Thoracic aorta (tissue), 2 donors: ENCODE data around the gene GADD45GIP1. TPM values are rescaled to one million over a fixed set of nuclear protein-coding genes. Genes with fewer than 3 reads are reported as not detected.
A peak's percentile ranks its signal among the peaks of the same experiment; 100 is the strongest.
"Not testable (repeated sequence)": the region's sequence is repeated elsewhere in the genome, so short reads cannot be mapped to it uniquely, and the experiment has no call there.

ENCODE experiments used
- ATAC-seq: fragments of 150-250 bp; one replicate; pipeline ENCODE4 v1.8.0; 2017; ENCODE audit warnings: low read depth; ENCODE audit not compliant: insufficient number of reproducible peaks, low FRiP score
- DNase-seq: peaks from one replicate; pipeline ENCODE4 v3.0.0-alpha.2; 2020; ENCODE audit warnings: low spot score
- H3K27ac ChIP-seq, 2 donors: fragments of 200-600 bp; sonication (generic); 1 replicate in 1 of 2; 2 replicates in 1 of 2; pipeline ENCODE4 v1.5.1; 2016; ENCODE audit warnings: mild to moderate bottlenecking in 2 of 2, moderate library complexity in 2 of 2
- H3K27me3 ChIP-seq: fragments of 200-600 bp; sonication (generic); replicated peaks from 2 replicates; pipeline ENCODE4 v1.6.0; 2016; ENCODE audit warnings: mild to moderate bottlenecking; ENCODE audit not compliant: insufficient read depth
- H3K36me3 ChIP-seq: fragments of 200-600 bp; sonication (generic); one replicate; pipeline ENCODE4 v1.5.1; 2016
- H3K4me1 ChIP-seq, 2 donors: fragments of 200-600 bp; sonication (generic); 1 replicate in 1 of 2; 2 replicates in 1 of 2; pipeline versions ENCODE4 v1.5.1 to v1.6.0; 2016; ENCODE audit warnings: low read depth in 2 of 2, mild to moderate bottlenecking in 1 of 2; ENCODE audit not compliant: control insufficient read depth in 1 of 2
- H3K4me3 ChIP-seq: fragments of 200-600 bp; sonication (generic); 2 replicates; pipeline ENCODE4 v1.5.1; 2016; ENCODE audit warnings: mild to moderate bottlenecking
- H3K9me3 ChIP-seq: fragments of 200-600 bp; sonication (generic); 2 replicates; pipeline ENCODE4 v1.5.1; 2016
- total RNA-seq, 2 donors: library from RNA; depleted of rRNA; stranded (reverse); fragments of >200 nt; gene quantifications; one replicate each; pipeline versions ENCODE4 v1.1.0 to v1.2.3, GENCODE V29; 2016
- TF ChIP-seq, protein P1 (sequence below): fragments of 200-600 bp; sonication (generic); IDR thresholded peaks from one replicate; pipeline ENCODE4 v1.5.1; 2019; ENCODE audit warnings: antibody characterized with exemption

The GADD45GIP1 gene
- total RNA-seq, 2 donors from 2014 or later = 30.2 to 42.8 TPM

DNA sequence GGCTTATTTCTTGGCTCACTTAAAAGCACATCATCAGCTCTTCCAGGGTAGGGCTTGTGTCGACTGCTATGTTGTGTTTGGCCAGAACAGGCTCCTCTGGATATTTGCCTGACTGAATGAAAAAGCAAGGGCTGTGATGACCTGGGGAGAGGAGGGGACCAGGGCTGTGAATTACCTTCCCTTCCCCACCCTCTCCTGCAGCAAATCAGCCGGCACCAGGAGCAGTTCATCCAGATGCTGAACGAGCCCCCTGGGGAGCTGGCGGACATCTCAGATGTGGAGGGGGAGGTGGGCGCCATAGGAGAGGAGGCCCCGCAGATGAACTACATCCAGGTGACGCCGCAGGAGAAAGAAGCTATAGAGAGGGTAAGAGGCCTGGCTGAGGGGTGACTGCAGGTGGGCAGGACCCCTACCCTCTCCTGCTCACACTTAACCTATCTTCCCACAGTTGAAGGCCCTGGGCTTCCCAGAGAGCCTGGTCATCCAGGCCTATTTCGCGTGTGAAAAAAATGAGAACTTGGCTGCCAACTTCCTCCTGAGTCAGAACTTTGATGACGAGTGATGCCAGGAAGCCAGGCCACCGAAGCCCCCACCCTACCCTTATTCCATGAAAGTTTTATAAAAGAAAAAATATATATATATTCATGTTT, 4.4 kb downstream of the GADD45GIP1 start:
- Histone ChIP-seq H3K4me3 (no peak overlapping the region), H3K27ac (peak overlapping the region; percentile 80 to 93), H3K9me3 (no peaks in the 10 kb centered on the region), H3K4me1 (peaks cover 19 to 50% of the 10 kb centered on the region in 2 donors), H3K36me3 (peaks cover 48% of the 10 kb centered on the region), H3K27me3 (no peaks in the 10 kb centered on the region)
- DNase-seq = peak; percentile 40
- ATAC-seq = peak; percentile 66
- TF ChIP-seq, protein P1, sequence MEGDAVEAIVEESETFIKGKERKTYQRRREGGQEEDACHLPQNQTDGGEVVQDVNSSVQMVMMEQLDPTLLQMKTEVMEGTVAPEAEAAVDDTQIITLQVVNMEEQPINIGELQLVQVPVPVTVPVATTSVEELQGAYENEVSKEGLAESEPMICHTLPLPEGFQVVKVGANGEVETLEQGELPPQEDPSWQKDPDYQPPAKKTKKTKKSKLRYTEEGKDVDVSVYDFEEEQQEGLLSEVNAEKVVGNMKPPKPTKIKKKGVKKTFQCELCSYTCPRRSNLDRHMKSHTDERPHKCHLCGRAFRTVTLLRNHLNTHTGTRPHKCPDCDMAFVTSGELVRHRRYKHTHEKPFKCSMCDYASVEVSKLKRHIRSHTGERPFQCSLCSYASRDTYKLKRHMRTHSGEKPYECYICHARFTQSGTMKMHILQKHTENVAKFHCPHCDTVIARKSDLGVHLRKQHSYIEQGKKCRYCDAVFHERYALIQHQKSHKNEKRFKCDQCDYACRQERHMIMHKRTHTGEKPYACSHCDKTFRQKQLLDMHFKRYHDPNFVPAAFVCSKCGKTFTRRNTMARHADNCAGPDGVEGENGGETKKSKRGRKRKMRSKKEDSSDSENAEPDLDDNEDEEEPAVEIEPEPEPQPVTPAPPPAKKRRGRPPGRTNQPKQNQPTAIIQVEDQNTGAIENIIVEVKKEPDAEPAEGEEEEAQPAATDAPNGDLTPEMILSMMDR = no peak

DNA sequence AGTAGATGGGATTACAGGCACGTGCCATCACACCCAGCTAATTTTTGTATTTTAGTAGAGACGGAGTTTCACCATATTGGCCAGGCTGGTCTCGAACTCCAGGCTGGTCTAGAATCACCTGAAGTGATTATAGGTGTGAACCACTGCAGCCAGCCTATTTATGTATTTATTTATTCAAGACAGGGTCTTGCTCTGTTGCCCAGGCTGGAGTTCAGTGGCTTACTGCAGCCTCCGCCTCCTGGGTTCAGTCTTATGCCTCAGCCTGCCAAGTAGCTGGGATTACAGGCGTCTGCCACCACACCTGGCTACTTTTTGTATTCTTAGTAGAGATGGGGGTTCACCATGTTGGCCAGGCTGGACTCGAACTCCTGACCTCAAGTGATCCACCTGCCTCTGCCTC, 5.0 kb downstream of the GADD45GIP1 start:
- Histone ChIP-seq H3K27ac (peak overlapping the region; percentile 80 to 93), H3K36me3 (peaks cover 51% of the 10 kb centered on the region), H3K4me1 (peaks cover 24 to 56% of the 10 kb centered on the region in 2 donors)
- not testable (repeated sequence) for H3K9me3 ChIP-seq, ATAC-seq, H3K4me3 ChIP-seq, H3K27me3 ChIP-seq, DNase-seq

DNA sequence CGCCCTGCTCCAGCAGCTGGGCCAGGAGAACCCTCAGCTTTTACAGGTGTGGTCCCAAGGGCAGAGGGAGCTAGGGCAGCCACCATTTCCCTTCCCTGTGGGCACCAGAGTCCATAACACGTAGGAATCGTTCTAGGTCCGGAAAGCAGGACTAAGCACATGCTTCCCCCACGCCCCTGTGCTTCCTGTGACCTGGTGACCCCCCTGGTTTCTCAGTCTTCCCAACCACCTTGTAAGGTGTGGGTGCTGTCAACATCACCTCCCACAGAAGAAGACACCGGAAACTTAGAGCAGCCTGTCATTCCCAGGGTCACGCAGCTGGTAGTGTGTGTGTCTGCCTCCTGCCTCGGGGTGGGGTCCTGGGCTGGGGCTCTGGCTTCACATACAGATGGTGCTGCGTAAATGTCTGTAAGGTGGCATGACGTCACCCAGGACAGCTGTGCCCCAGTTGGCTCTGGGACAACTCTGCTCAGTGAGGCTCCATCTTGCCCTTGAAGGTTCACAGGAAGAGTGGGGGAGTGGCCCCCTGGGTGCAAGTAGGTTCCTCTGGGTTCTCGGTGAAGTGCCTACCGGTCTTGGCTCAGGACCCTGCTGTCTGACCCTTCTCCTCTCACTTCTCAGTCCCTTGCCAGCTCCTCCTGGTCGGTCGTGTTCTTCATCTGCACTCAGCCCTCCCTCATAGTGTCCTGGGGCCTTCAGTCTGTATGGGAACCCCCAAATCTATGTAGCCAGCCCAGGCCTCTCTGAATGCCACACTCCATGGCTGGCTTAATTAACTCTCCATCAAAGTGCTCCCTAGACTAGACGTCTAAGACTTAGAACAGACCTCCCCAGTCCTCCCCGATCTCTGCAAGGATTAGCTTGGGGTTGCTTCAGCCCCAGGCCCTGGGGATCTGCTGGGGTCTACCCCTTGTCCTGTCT, 7.4 kb downstream of the GADD45GIP1 start:
- Histone ChIP-seq H3K4me1 (peaks cover 25 to 45% of the 10 kb centered on the region in 2 donors), H3K4me3 (no peak overlapping the region), H3K36me3 (peaks cover 52% of the 10 kb centered on the region), H3K9me3 (no peaks in the 10 kb centered on the region), H3K27ac (no peak overlapping the region), H3K27me3 (no peaks in the 10 kb centered on the region)
- TF ChIP-seq, protein P1 = no peak
- no peak for DNase-seq
- no peak for ATAC-seq

DNA sequence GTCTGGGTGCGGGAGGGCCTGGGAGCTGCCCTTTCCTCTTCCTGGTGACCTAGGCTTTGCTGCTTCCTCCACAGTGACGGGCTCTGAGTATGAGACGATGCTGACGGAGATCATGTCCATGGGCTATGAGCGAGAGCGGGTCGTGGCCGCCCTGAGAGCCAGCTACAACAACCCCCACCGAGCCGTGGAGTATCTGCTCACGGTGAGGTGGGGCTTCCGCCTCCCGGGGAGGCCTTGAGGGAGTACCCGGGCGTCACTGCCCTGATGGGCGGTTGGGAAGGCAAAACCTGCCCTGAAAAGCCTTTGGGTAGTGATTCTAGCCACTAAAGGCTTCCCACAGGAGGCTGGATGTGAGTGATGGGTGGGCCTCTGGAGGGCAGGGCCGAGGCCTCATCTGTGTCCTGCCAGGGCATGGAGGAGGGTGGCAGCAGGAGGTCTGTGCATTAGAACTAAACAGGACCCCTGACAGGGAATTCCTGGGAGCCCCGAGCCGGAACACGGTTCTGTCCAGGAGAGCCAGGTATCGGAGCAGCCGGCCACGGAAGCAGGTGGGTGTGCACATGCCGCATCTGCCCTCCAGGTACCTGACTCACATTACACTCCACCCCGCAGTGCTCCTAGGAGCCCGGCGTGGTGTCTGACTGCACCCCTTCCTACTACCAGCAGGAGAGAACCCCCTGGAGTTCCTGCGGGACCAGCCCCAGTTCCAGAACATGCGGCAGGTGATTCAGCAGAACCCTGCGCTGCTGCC, 8.2 kb downstream of the GADD45GIP1 start:
- no peaks in the 10 kb centered on the region for H3K9me3 ChIP-seq
- ATAC-seq (no peak), DNase-seq (no peak)
- peaks cover 56% of the 10 kb centered on the region for H3K36me3 ChIP-seq
- TF ChIP-seq, protein P1 = no peak
- no peaks in the 10 kb centered on the region for H3K27me3 ChIP-seq
- peak overlapping the region in 1 of 2 donors; percentile 25 for H3K27ac ChIP-seq
- H3K4me3 ChIP-seq = no peak overlapping the region
- peaks cover 25 to 38% of the 10 kb centered on the region in 2 donors for H3K4me1 ChIP-seq

DNA sequence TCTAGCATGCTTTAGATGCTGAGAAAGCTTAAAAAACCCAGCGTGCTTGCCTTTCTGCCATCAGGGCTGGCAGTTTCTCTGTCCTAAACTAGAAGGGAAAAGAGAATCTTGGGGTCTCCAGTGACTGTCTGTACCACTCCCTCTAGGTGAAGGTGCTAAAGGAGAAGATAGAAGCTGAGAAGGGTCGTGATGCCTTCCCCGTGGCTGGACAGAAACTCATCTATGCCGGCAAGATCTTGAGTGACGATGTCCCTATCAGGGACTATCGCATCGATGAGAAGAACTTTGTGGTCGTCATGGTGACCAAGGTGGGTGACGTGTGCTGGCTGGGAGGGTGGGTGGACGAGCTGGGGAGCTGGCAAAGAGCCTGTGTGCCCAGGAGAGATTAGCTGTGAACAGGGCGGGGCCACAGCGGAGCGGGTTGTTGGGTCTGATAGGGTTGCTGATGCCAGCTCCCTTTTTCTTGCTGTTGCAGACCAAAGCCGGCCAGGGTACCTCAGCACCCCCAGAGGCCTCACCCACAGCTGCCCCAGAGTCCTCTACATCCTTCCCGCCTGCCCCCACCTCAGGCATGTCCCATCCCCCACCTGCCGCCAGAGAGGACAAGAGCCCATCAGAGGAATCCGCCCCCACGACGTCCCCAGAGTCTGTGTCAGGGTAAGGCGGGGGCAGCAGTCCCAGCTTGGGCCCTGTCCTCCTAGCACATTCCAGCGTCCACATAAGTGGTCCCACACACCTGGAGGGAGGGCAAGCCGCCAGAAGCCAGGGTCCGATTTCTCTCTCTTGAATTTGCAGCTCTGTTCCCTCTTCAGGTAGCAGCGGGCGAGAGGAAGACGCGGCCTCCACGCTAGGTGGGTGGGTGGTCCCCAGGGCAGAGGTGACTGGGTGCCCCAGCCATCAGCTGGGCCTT, 9.1 kb downstream of the GADD45GIP1 start:
- H3K4me1 ChIP-seq = peaks cover 19 to 30% of the 10 kb centered on the region in 2 donors
- H3K27me3 ChIP-seq = no peaks in the 10 kb centered on the region
- DNase-seq = no peak
- H3K4me3 ChIP-seq = no peak overlapping the region
- peak overlapping the region in 1 of 2 donors; percentile 25 for H3K27ac ChIP-seq
- H3K9me3 ChIP-seq = no peaks in the 10 kb centered on the region
- ATAC-seq = no peak
- TF ChIP-seq, protein P1 = no peak
- H3K36me3 ChIP-seq = peaks cover 63% of the 10 kb centered on the region
